Transverse colon (tissue), 3 donors: ENCODE measurements around the gene SLC35F4.

Source experiments
- EP300 ChIP-seq: sonication (generic); formaldehyde crosslinking; IDR thresholded peaks from one replicate; pipeline ENCODE4 v1.6.1; 2017; ENCODE audit warnings: antibody characterized with exemption, low read depth
- POLR2A ChIP-seq: fragments of 450-650 bp; IDR thresholded peaks from one replicate; pipeline ENCODE4 v1.6.1; 2016; ENCODE audit warnings: antibody characterized with exemption, mild to moderate bottlenecking, moderate library complexity
- TF ChIP-seq, protein P1 (sequence below), 5 experiments: fragments of 200-600 bp in 3 of 5; fragments of 450-650 bp in 2 of 5; sonication (generic) in 3 of 5; IDR thresholded peaks; 1 replicate in 2 of 5; 2 replicates in 3 of 5; pipeline ENCODE4 v1.5.1; 2016 to 2017; ENCODE audit warnings: antibody characterized with exemption in 5 of 5, inconsistent platforms in 3 of 5, mild to moderate bottlenecking in 2 of 5, moderate library complexity in 1 of 5

DNA sequence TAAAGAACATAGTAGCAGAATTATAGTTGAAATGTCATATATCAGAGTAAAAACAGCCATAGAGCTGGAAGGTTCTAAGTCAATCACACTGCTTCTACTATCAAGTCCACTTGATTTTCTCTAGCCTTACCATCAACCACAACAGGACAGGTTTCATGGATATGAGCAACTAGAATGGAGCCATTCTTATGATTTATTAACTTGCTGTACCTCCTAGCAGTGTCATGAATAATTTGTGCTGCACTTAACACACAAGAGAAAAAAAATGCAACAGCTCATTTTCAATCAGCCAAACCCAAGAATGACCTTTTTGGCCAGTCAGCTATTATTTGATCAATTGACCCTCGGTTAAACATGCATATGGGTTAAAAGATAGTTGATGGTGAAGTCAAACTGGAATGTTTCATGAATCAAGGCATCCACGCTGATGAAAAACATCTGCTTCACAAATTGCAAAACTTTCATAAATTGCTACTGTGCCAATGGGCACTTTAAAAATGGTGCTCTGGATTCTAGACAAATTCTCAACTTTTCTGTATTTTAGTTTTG, 316.8 kb downstream of the SLC35F4 start:
- no peak for TF ChIP-seq POLR2A
- TF ChIP-seq, protein P1, sequence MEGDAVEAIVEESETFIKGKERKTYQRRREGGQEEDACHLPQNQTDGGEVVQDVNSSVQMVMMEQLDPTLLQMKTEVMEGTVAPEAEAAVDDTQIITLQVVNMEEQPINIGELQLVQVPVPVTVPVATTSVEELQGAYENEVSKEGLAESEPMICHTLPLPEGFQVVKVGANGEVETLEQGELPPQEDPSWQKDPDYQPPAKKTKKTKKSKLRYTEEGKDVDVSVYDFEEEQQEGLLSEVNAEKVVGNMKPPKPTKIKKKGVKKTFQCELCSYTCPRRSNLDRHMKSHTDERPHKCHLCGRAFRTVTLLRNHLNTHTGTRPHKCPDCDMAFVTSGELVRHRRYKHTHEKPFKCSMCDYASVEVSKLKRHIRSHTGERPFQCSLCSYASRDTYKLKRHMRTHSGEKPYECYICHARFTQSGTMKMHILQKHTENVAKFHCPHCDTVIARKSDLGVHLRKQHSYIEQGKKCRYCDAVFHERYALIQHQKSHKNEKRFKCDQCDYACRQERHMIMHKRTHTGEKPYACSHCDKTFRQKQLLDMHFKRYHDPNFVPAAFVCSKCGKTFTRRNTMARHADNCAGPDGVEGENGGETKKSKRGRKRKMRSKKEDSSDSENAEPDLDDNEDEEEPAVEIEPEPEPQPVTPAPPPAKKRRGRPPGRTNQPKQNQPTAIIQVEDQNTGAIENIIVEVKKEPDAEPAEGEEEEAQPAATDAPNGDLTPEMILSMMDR (IDR thresholded peaks at IDR 0.05): no peak
- no peak for TF ChIP-seq EP300
